Brain microvascular endothelial cell (primary cell): ENCODE results near the gene TCERG1L.

Experiments used
- DNase-seq: peaks from one replicate; pipeline ENCODE4 v3.0.0-alpha.2; 2020
- H3K27ac ChIP-seq: fragments of 250-450 bp; sonication (Bioruptor Pico); 2 replicates; pipeline ENCODE4 v1.5.1; 2020; ENCODE audit warnings: mild to moderate bottlenecking, moderate library complexity
- H3K27me3 ChIP-seq: fragments of 250-450 bp; sonication (Bioruptor Pico); replicated peaks from 2 replicates; pipeline ENCODE4 v1.5.1; 2020; ENCODE audit warnings: mild to moderate bottlenecking
- H3K36me3 ChIP-seq: fragments of 250-450 bp; sonication (Bioruptor Pico); replicated peaks from 2 replicates; pipeline ENCODE4 v1.5.1; 2020; ENCODE audit warnings: mild to moderate bottlenecking
- H3K4me3 ChIP-seq: 2 replicates; pipeline ENCODE4 v1.5.1; 2011; ENCODE audit warnings: low read depth, mild to moderate bottlenecking, control low read depth, low read length, moderate library complexity
- CTCF ChIP-seq: IDR thresholded peaks from 2 replicates; pipeline ENCODE4 v1.5.1; 2011; ENCODE audit warnings: low read depth, mild to moderate bottlenecking, moderate library complexity, low read length, control low read depth, inconsistent platforms; ENCODE audit errors: missing control alignments
- in situ Hi-C: cut with HindIII; loops from 2 replicates; pipeline ENCODE4 v1.10.0; 2017; ENCODE audit warnings: low sequenced_read_pairs, low pct_ligation_motif_present

The TCERG1L gene

GRCh38 chr10:131146790-131147189 lies 164.7 kb downstream of the TCERG1L start:
- in situ Hi-C loops = no loop called here

DNA sequence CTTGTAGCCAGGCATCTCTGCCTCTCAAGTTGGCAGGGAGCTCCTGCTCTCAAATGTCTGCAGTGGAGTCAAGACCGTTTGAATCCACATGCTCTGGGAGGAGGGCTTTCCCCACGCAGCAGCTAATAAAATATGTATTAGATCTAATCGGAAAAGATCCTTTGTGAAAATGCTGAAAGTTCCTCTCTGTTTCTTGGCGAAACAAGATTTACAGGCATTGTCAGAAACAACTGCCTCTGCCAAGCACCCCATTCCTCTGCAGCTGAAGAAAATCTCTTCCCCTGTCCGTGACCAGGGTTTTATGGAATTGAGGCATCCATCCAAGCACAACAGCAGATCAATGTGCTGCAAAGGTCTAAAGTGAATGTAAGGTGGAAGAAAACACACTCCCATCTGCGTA lies 165.8 kb downstream of the TCERG1L start:
- in situ Hi-C loops = no loop called here
- Histone ChIP-seq H3K27me3 (no peaks in the 10 kb centered on the region), H3K4me3 (no peak overlapping the region), H3K36me3 (no peaks in the 10 kb centered on the region), H3K27ac (no peak overlapping the region)
- no peak for TF ChIP-seq CTCF
- no peak for DNase-seq

More at GRCh38 chr10:131146790-131147189, 164.7 kb downstream of the TCERG1L start:
- DNase-seq = no peak
- TF ChIP-seq CTCF = no peak
- Histone ChIP-seq H3K4me3 (no peak overlapping the region), H3K27ac (no peak overlapping the region), H3K27me3 (no peaks in the 10 kb centered on the region), H3K36me3 (no peaks in the 10 kb centered on the region)

- no peak overlapping the region for H3K4me3 ChIP-seq
- no peak overlapping the region for H3K27ac ChIP-seq
- H3K36me3 ChIP-seq = no peaks in the 10 kb centered on the region
- DNase-seq = no peak
- TF ChIP-seq CTCF = no peak
- no peaks in the 10 kb centered on the region for H3K27me3 ChIP-seq
- in situ Hi-C loops = no loop called here
These were observed 166.7 kb downstream of the TCERG1L start for GRCh38 chr10:131144711-131145375.

DNA sequence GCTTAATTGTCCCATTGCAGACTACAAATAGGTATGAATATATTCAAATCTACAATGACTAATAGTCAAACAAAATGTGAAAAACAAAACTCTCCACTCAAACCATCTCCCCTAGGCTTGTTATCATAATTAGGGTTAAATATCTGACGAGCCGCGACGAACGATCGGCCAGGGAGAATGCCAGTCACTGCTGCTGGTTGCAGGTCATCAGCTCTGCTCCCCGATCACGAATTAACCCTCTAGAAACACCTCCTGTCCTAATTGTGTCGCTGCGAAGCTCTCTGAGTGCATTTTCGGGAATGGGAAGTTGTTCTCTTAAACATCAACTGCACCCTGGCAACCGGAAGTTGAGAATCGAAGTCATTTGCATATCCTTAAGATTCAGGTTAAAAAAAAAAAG lies 167.3 kb downstream of the TCERG1L start:
- in situ Hi-C loops = no loop called here
- Histone ChIP-seq H3K27ac (no peak overlapping the region), H3K4me3 (no peak overlapping the region), H3K36me3 (no peaks in the 10 kb centered on the region), H3K27me3 (no peaks in the 10 kb centered on the region)
- no peak for DNase-seq
- no peak for TF ChIP-seq CTCF

- DNase-seq = no peak
- no peak overlapping the region for H3K27ac ChIP-seq
- H3K4me3 ChIP-seq = no peak overlapping the region
- no peaks in the 10 kb centered on the region for H3K27me3 ChIP-seq
- no peak for TF ChIP-seq CTCF
- in situ Hi-C loops = no loop called here
- no peaks in the 10 kb centered on the region for H3K36me3 ChIP-seq
These were observed 167.9 kb downstream of the TCERG1L start for GRCh38 chr10:131143425-131144165.
